Mucosa of rectum (tissue), 2 donors: ENCODE results near the gene SIN3B.

ENCODE experiments used
- H3K27ac ChIP-seq, 2 donors: one replicate each; pipeline ENCODE4 v1.7.0; 2013; ENCODE audit warnings: inconsistent platforms in 2 of 2, low read depth in 2 of 2, low read length in 2 of 2
- H3K27me3 ChIP-seq, 2 donors: one replicate each; pipeline ENCODE4 v1.7.0; 2013; ENCODE audit warnings: low read length in 2 of 2; ENCODE audit not compliant: control insufficient read depth in 2 of 2, insufficient read depth in 2 of 2
- H3K36me3 ChIP-seq, 2 donors: one replicate each; pipeline ENCODE4 v1.7.0; 2013; ENCODE audit warnings: low read length in 2 of 2; ENCODE audit not compliant: control insufficient read depth in 2 of 2, insufficient read depth in 2 of 2
- H3K4me1 ChIP-seq, 2 donors: one replicate each; pipeline ENCODE4 v1.7.0; 2013; ENCODE audit warnings: low read length in 2 of 2, mild to moderate bottlenecking in 1 of 2; ENCODE audit not compliant: control insufficient read depth in 2 of 2, insufficient read depth in 2 of 2
- H3K4me3 ChIP-seq, 2 donors: one replicate each; pipeline ENCODE4 v1.7.0; 2013; ENCODE audit warnings: low read length in 2 of 2
- H3K9ac ChIP-seq, 2 donors: one replicate each; pipeline ENCODE4 v1.7.0; 2013; ENCODE audit warnings: low read length in 2 of 2, low read depth in 1 of 2, mild to moderate bottlenecking in 1 of 2
- H3K9me3 ChIP-seq, 2 donors: one replicate each; pipeline ENCODE4 v1.7.0; 2013; ENCODE audit warnings: low read length in 2 of 2; ENCODE audit not compliant: control insufficient read depth in 2 of 2
- donor health status: healthy.
- donor health status: Normal muscosa, but diverticular disease.

The SIN3B gene

DNA sequence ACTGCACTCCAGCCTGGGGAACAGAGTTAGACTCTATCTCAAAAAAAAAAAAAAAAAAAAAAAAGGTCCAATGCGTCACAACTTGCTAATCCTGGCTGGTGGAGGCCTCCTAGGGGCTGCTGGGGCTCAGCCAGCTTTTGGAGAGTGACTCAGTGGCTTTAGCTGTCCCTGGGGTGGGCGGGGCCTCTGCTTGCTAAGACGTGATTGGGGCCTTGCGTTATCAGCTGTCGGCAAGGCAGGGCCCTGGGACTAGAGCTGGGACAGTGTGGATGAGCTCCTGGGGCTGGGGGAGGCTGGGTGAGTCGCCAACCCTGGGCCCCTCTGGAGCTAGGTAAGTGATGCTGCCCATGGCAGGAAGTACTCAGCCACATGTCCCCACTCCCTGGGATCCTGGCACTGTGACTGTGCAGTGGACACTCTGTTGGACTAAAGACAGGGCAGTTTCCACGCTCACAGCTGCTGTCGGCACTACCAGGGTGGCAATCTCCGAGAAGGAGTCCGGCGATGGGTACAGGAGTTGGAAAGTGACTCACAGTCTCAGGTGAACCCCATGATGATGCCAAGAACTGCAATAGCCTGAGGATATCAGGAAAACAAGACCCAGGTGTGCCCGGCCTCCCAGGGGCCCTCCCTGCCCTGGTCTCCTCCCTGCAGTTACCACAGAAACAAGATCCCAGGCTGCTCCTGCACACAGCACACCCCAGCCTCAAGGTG, 91.8 kb downstream of the SIN3B start:
- Histone ChIP-seq H3K27ac (no peak overlapping the region), H3K4me3 (no peak overlapping the region), H3K4me1 (no peaks in the 10 kb centered on the region), H3K9me3 (no peaks in the 10 kb centered on the region), H3K9ac (no peak overlapping the region), H3K36me3 (no peaks in the 10 kb centered on the region), H3K27me3 (no peaks in the 10 kb centered on the region)

DNA sequence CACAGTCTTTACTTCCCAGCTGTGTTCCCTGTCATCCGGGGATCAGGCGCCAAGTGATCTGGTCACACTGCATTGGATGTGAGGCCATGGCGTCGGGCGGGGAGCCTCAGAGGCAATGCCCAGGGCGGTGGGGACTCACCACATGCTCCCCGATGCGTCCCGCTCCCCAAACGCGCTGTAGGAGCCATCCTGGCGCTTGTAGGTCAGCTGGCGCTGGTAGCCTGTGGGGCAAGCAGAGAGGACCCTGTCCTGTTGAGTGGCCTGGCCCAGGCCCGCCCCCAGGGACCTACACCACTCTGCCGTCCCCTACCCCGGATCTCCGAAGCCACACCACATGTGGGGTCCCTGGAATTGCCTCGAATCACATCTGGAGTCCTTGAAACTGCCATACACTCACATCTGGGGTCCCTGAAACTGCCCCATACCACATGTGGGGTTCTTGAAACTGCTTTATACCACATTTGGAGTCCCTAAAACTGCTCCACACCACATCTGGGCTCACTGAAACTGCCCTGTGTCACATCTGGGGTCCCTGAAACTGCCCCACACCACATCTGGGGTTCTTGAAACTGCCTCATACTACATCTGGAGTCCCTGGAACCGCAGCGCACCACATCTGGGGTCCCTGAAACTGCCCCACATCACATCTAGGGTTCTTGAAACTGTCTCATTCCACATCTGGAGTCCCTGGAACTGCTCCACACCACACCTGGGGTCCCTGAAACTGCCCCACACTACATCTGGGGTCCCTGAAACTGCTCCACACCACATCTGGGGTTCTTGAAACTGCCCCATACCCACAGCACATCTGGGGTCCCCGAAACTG, 92.8 kb downstream of the SIN3B start:
- Histone ChIP-seq H3K4me3 (no peak overlapping the region), H3K9me3 (no peaks in the 10 kb centered on the region), H3K36me3 (no peaks in the 10 kb centered on the region), H3K27me3 (no peaks in the 10 kb centered on the region), H3K4me1 (no peaks in the 10 kb centered on the region), H3K27ac (no peak overlapping the region), H3K9ac (no peak overlapping the region)

DNA sequence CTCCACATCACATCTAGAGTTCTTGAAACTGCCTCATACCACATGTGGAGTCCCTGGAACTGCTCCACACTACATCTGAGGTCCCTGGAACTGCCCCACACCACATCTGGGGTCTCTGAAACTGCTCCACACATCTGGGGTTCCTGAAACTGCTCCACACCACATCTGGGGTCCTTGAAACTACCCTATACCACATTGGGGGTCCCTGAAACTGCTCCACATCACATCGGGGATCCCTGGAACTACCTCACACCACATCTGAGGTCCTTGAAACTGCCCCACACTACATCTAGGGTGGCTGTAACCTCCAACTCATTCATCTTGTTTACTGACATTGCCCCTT, 93.4 kb downstream of the SIN3B start:
- H3K9me3 ChIP-seq: no peaks in the 10 kb centered on the region
- H3K27me3 ChIP-seq: no peaks in the 10 kb centered on the region
- H3K4me3 ChIP-seq: no peak overlapping the region
- no peaks in the 10 kb centered on the region for H3K36me3 ChIP-seq
- no peaks in the 10 kb centered on the region for H3K4me1 ChIP-seq
- H3K9ac ChIP-seq: no peak overlapping the region
- H3K27ac ChIP-seq: no peak overlapping the region

DNA sequence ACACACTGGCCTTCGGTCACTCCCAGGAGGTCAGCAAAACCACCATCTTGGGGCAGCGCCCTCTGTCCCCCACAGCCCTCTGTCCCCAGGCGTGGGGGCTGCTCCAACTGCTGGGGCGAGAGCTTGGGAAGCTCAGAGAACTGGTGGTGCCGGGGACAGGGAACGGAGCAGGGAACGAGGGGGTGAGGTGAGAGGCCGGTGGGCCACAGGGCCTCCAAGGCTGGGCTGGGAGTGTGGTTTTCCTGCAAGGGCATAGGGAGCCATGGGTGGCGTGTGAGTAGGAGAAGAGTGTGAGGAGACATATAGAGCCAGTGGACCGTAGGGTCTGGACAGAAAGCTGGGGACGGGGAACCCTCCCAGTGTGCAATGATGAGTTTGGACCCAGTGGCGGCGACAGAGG, 93.8 kb downstream of the SIN3B start:
- Histone ChIP-seq H3K9me3 (no peaks in the 10 kb centered on the region), H3K27me3 (no peaks in the 10 kb centered on the region), H3K9ac (no peak overlapping the region), H3K36me3 (no peaks in the 10 kb centered on the region), H3K4me3 (no peak overlapping the region), H3K4me1 (no peaks in the 10 kb centered on the region), H3K27ac (no peak overlapping the region)

DNA sequence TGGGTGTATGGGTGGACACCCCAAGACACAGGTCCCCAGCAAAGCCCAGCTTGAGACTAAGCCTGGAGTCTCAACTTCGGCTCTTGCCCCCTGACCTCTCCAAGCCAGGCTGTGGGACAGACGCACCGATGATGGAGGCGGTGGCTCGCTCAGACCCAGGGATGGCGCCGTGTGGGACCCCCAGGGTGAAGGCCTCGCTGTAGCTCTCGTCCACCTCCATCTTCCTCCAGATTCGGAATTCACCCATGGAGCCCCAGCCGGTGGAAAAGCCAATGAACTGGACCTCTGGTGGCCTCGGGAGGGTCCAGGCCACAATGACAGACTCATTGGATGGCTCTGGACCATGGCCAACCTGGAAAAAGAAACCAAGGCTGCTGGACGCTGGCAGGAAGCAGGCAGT, 98.7 kb downstream of the SIN3B start:
- H3K4me1 ChIP-seq: no peaks in the 10 kb centered on the region
- no peak overlapping the region for H3K9ac ChIP-seq
- H3K9me3 ChIP-seq: peaks cover 0 to 2% of the 10 kb centered on the region in 2 donors
- H3K27me3 ChIP-seq: peaks cover 0 to 2% of the 10 kb centered on the region in 2 donors
- no peak overlapping the region for H3K4me3 ChIP-seq
- no peak overlapping the region for H3K27ac ChIP-seq
- no peaks in the 10 kb centered on the region for H3K36me3 ChIP-seq

DNA sequence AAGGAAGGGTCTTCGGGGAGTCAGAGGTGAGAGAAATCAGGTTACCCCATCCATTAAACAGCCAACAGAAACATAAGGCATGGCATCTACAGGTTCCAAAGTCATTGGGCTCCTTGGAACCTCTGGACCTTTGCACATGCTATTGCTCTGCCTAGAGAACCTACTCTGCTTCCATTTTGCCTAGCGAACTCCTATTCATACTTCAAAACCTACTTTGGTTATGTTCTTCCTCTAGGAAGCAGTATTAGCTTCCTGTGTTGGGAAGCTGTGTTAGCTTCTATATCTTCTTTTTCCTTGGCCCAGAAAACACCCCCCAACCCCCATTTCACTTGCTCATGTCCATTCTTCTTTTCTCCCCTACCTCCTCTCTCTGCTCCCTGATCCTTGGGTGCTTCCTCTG, 99.2 kb downstream of the SIN3B start:
- Histone ChIP-seq H3K9me3 (peaks cover 0 to 2% of the 10 kb centered on the region in 2 donors), H3K27ac (no peak overlapping the region), H3K4me3 (no peak overlapping the region), H3K4me1 (no peaks in the 10 kb centered on the region), H3K27me3 (peaks cover 0 to 2% of the 10 kb centered on the region in 2 donors), H3K36me3 (no peaks in the 10 kb centered on the region), H3K9ac (no peak overlapping the region)

DNA sequence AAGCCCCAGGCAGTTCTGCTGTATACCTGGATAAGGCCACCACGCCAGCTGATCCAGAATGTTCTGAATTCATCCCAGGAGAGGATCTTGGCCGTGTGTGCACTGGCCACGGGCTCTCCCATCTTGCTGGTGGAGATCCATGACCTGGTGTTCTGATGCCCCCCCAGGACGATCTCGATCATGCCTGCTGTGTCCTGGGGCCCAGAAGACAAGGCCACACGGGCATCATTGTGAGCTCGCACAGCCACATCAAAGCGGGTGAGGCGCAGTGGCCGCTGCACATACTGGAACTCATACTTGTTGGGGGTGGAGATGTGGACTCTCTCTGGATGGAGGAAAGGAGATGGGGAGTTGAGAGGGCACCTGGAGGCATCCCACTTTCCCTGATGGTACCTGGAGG, 99.7 kb downstream of the SIN3B start:
- H3K9ac ChIP-seq: no peak overlapping the region
- H3K36me3 ChIP-seq: no peaks in the 10 kb centered on the region
- H3K27ac ChIP-seq: no peak overlapping the region
- no peak overlapping the region for H3K4me3 ChIP-seq
- no peaks in the 10 kb centered on the region for H3K4me1 ChIP-seq
- peaks cover 0 to 2% of the 10 kb centered on the region in 2 donors for H3K27me3 ChIP-seq
- peaks cover 0 to 2% of the 10 kb centered on the region in 2 donors for H3K9me3 ChIP-seq
